ENCODE measurements around the gene PDCD4. TPM values are rescaled to one million over a fixed set of nuclear protein-coding genes. Genes with fewer than 3 reads are reported as not detected.

Gene PDCD4
- total and polyA plus RNA-seq, 2 donors (not counting 3 experiments of a cell fraction or from before 2014, with no cell fraction given): 14.4 to 47.9 TPM

DNA sequence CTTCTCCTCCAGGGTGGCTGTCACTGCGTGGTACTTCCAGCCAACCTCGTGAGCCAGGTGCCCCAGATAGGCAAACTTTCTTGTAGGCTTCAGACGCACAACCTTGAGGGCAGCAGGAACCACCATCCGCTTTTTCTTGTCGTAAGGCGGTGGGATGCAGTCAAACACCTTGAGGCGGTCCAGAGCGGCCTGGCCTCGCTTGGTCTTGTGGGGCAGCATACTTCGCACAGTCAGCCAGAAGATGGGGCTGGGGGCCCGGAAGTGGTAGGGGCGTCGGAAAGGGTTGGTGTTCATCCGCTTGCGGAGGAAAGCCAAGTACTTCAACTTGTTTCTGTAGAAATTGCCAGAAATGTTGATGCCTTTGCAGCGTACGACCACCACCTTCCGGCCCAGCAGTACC, 65.0 kb downstream of the PDCD4 start:
- Histone ChIP-seq H3K9me1 (replicated peaks; ENCODE audit: control insufficient read depth, extremely low read depth, insufficient read depth, low read length) (no peaks in the 10 kb centered on the region), H3K27ac (ENCODE audit: insufficient read depth, low read depth, low read length) (no peak overlapping the region), H2AFZ (ENCODE audit: low read depth, low read length) (no peak overlapping the region), H3K79me2 (ENCODE audit: control insufficient read depth, insufficient read depth, low read length) (peaks cover 87% of the 10 kb centered on the region), H3K4me2 (ENCODE audit: insufficient read depth, low read length) (no peak overlapping the region), H3K9ac (replicated peaks; ENCODE audit: extremely low read depth, insufficient read depth, low read length) (no peak overlapping the region), H3K27me3 (ENCODE audit: control insufficient read depth in 2 of 2, insufficient read depth in 2 of 2, low read length in 2 of 2) (no peaks in the 10 kb centered on the region), H3K4me1 (ENCODE audit: control insufficient read depth, extremely low read depth, insufficient read depth, low read length) (peaks cover 4% of the 10 kb centered on the region), H3K36me3 (ENCODE audit: control insufficient read depth in 2 of 2, extremely low read depth in 1 of 2, insufficient read depth in 2 of 2, low read length in 2 of 2) (no peaks in the 10 kb centered on the region), H3K4me3 (replicated peaks in 1 of 3; ENCODE audit: insufficient read depth in 1 of 3, low read depth in 1 of 3, low read length in 3 of 3) (no peak overlapping the region), H3K9me3 (replicated peaks; ENCODE audit: control insufficient read depth, insufficient read depth, low read length) (no peaks in the 10 kb centered on the region), H4K20me1 (replicated peaks; ENCODE audit: control insufficient read depth, extremely low read depth, insufficient read depth, low read length) (peaks cover 10% of the 10 kb centered on the region)
- no peak for DNase-seq (ENCODE audit: low read depth, low spot score)
- POLR2A ChIA-PET: no interaction called here
- CTCF ChIA-PET: interaction anchor here (1.1 to 3.4 kb wide), 3 partner anchors 9 to 18 kb away, joined by 3 to 18 read pairs (median 9); partner anchors contain the start of genes BBIP1 and SHOC2
- no TSS peak for BruUV-seq (replicated peaks)
- dilution Hi-C loops (cut with MboI; ENCODE audit: extremely low pct_ligation_motif_present, low sequenced_read_pairs) (no loop called here), intact Hi-C loops (cut with micrococcal nuclease) (no loop called here)
- FAIRE-seq: no peak
- TF ChIP-seq POLR2AphosphoS5 (IDR thresholded peaks at IDR 0.05; ENCODE audit: insufficient read depth, low read depth, low read length): no peak
- TF ChIP-seq GATA2 (IDR thresholded peaks at IDR 0.05; ENCODE audit: insufficient read depth, insufficient read length, low read depth, low read length): no peak
- TF ChIP-seq, protein P1, sequence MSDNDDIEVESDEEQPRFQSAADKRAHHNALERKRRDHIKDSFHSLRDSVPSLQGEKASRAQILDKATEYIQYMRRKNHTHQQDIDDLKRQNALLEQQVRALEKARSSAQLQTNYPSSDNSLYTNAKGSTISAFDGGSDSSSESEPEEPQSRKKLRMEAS (IDR thresholded peaks at IDR 0.05; ENCODE audit: insufficient read depth, insufficient read length): no peak
- TF ChIP-seq FOS (IDR thresholded peaks at IDR 0.05; ENCODE audit: borderline replicate concordance, insufficient read depth, low read length): no peak
- TF ChIP-seq EZH2 (IDR thresholded peaks at IDR 0.05; ENCODE audit: borderline replicate concordance, low read depth, low read length, severe bottlenecking): no peak
- no peak for TF ChIP-seq POLR2A (IDR thresholded peaks at IDR 0.05; ENCODE audit: low read depth, low read length)
- TF ChIP-seq MYC (IDR thresholded peaks at IDR 0.05; ENCODE audit: low read depth, low read length): no peak
- TF ChIP-seq, protein P2, sequence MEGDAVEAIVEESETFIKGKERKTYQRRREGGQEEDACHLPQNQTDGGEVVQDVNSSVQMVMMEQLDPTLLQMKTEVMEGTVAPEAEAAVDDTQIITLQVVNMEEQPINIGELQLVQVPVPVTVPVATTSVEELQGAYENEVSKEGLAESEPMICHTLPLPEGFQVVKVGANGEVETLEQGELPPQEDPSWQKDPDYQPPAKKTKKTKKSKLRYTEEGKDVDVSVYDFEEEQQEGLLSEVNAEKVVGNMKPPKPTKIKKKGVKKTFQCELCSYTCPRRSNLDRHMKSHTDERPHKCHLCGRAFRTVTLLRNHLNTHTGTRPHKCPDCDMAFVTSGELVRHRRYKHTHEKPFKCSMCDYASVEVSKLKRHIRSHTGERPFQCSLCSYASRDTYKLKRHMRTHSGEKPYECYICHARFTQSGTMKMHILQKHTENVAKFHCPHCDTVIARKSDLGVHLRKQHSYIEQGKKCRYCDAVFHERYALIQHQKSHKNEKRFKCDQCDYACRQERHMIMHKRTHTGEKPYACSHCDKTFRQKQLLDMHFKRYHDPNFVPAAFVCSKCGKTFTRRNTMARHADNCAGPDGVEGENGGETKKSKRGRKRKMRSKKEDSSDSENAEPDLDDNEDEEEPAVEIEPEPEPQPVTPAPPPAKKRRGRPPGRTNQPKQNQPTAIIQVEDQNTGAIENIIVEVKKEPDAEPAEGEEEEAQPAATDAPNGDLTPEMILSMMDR (IDR thresholded peaks at IDR 0.05; ENCODE audit: extremely low read depth in 1 of 2, insufficient read depth in 1 of 2, low read depth in 1 of 2, low read length in 2 of 2): no peak
- no peak for TF ChIP-seq JUN (IDR thresholded peaks at IDR 0.05; ENCODE audit: borderline replicate concordance, insufficient read depth, insufficient read length, low read depth)

All from endothelial cell of umbilical vein (primary cell).